Epithelial cell of esophagus (primary cell): ENCODE results near the gene LRFN2.

Source experiments
- DNase-seq: peaks from one replicate; pipeline ENCODE4 v3.0.0; 2010; ENCODE audit warnings: low read depth
- H3K4me3 ChIP-seq: 2 replicates; pipeline ENCODE4 v1.5.1; 2011; ENCODE audit warnings: mild to moderate bottlenecking, low read length, control low read depth
- CTCF ChIP-seq: IDR thresholded peaks from 2 replicates; pipeline ENCODE4 v1.5.1; 2011; ENCODE audit warnings: low read depth, mild to moderate bottlenecking, low read length, control low read depth, inconsistent platforms; ENCODE audit not compliant: insufficient read depth; ENCODE audit errors: missing control alignments

Gene LRFN2

GRCh38 chr6:40516429-40516828 lies 70.7 kb downstream of the LRFN2 start:
- no peak for DNase-seq
- TF ChIP-seq CTCF = no peak

GRCh38 chr6:40512340-40512739 lies 74.8 kb downstream of the LRFN2 start:
- H3K4me3 ChIP-seq = no peak overlapping the region
- TF ChIP-seq CTCF = no peak
- DNase-seq = no peak

More at GRCh38 chr6:40516429-40516828, 70.7 kb downstream of the LRFN2 start:
- H3K4me3 ChIP-seq = no peak overlapping the region

GRCh38 chr6:40511884-40512283 lies 75.3 kb downstream of the LRFN2 start:
- no peak for DNase-seq
- H3K4me3 ChIP-seq = no peak overlapping the region
- TF ChIP-seq CTCF = no peak

- no peak overlapping the region for H3K4me3 ChIP-seq
- DNase-seq = no peak
- no peak for TF ChIP-seq CTCF
These were observed 76.7 kb downstream of the LRFN2 start for GRCh38 chr6:40510442-40510841.

- no peak for DNase-seq
- no peak for TF ChIP-seq CTCF
- H3K4me3 ChIP-seq = no peak overlapping the region
These were observed 77.4 kb downstream of the LRFN2 start for GRCh38 chr6:40509716-40510260.

- no peak overlapping the region for H3K4me3 ChIP-seq
- peak; percentile 3 for DNase-seq
- no peak for TF ChIP-seq CTCF
These were observed 78.1 kb downstream of the LRFN2 start for GRCh38 chr6:40509086-40509485.

- TF ChIP-seq CTCF = no peak
- no peak for DNase-seq
- H3K4me3 ChIP-seq = no peak overlapping the region
These were observed 80.2 kb downstream of the LRFN2 start for GRCh38 chr6:40506954-40507353.
